BJ (cell line): ENCODE data around the gene PPM1D. TPM values are rescaled to one million over a fixed set of nuclear protein-coding genes. Genes with fewer than 3 reads are reported as not detected.

ENCODE experiments used
- CTCF ChIA-PET: fragments of 350-600 bp; formaldehyde crosslinking; extraction: SDS; loops from one replicate; lab custom pipeline; 2021; ENCODE audit warnings: antibody characterized with exemption, inconsistent platforms; lab: Yijun Ruan, JAX
- POLR2A ChIA-PET: fragments of 300-600 bp; sonication (Branson Sonifier 250); formaldehyde crosslinking; extraction: SDS; loops from one replicate; lab custom pipeline; 2021; ENCODE audit warnings: antibody characterized with exemption; lab: Charles Lee
- DNase-seq: peaks from one replicate; pipeline ENCODE4 v3.0.0-alpha.2; 2011; ENCODE audit warnings: low read depth
- H3K27me3 ChIP-seq: 2 replicates; pipeline ENCODE4 v1.6.0; 2011; ENCODE audit warnings: low read length; ENCODE audit not compliant: control insufficient read depth, insufficient read depth
- H3K36me3 ChIP-seq: 2 replicates; pipeline ENCODE4 v1.5.1; 2011; ENCODE audit warnings: low read length; ENCODE audit not compliant: control insufficient read depth, insufficient read depth
- H3K4me3 ChIP-seq: 2 replicates; pipeline ENCODE4 v1.5.1; 2011; ENCODE audit warnings: low read depth, mild to moderate bottlenecking, control low read depth, low read length
- polyA plus RNA-seq: library from polyadenylated mRNA; depleted of rRNA; stranded (reverse); fragments of >200 nt; gene quantifications from 2 replicates; pipeline ENCODE4 v1.2.3, GENCODE V29; 2011
- TF ChIP-seq, protein P1 (sequence below): IDR thresholded peaks from 2 replicates; pipeline ENCODE4 v1.5.1; 2011; ENCODE audit warnings: low read depth, mild to moderate bottlenecking, control low read depth, inconsistent platforms, low read length, moderate library complexity; ENCODE audit not compliant: insufficient read depth

Gene PPM1D
- polyA plus RNA-seq, 1 experiment: 4.2 TPM

DNA sequence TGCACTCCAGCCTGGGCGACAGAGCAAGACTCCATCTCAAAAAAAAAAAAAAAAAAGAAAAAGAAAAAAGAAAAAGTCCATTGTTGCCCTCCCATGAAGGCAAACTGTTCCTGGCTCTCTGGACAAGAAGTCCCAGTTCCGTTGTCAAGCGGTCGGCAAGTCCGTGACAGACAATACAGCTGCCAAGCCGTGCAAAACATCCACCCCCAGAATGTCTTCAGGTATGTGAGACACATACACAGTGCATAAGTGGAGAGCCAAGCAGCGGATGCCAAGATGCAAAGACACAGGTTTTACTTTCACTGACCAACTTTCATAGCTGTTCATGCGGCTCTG is 40.4 kb upstream of the PPM1D start:
- Histone ChIP-seq H3K36me3 (no peaks in the 10 kb centered on the region), H3K4me3 (no peak overlapping the region), H3K27me3 (no peaks in the 10 kb centered on the region)
- CTCF ChIA-PET: interaction anchor here (5.0 kb wide), 1 partner anchor 10 kb away, joined by 24 read pairs; no protein-coding TSS in a partner anchor
- POLR2A ChIA-PET: no interaction called here
- no peak for DNase-seq
- TF ChIP-seq, protein P1, sequence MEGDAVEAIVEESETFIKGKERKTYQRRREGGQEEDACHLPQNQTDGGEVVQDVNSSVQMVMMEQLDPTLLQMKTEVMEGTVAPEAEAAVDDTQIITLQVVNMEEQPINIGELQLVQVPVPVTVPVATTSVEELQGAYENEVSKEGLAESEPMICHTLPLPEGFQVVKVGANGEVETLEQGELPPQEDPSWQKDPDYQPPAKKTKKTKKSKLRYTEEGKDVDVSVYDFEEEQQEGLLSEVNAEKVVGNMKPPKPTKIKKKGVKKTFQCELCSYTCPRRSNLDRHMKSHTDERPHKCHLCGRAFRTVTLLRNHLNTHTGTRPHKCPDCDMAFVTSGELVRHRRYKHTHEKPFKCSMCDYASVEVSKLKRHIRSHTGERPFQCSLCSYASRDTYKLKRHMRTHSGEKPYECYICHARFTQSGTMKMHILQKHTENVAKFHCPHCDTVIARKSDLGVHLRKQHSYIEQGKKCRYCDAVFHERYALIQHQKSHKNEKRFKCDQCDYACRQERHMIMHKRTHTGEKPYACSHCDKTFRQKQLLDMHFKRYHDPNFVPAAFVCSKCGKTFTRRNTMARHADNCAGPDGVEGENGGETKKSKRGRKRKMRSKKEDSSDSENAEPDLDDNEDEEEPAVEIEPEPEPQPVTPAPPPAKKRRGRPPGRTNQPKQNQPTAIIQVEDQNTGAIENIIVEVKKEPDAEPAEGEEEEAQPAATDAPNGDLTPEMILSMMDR: no peak

- ChIA-PET POLR2A (no interaction called here), CTCF (interaction anchor here (1.5 to 5.0 kb wide), 2 partner anchors 9 to 78 kb away, joined by 3 to 24 read pairs; no protein-coding TSS in a partner anchor)
- no peaks in the 10 kb centered on the region for H3K27me3 ChIP-seq
These were observed 39.8 kb upstream of the PPM1D start for GRCh38 chr17:60559995-60560859.

GRCh38 chr17:60560860-60561257 is 39.1 kb upstream of the PPM1D start:
- Histone ChIP-seq H3K4me3 (no peak overlapping the region), H3K36me3 (no peaks in the 10 kb centered on the region), H3K27me3 (no peaks in the 10 kb centered on the region)
- no peak for DNase-seq
- TF ChIP-seq, protein P1: no peak
- ChIA-PET CTCF (interaction anchor here (1.5 to 5.0 kb wide), 2 partner anchors 9 to 78 kb away, joined by 3 to 24 read pairs; no protein-coding TSS in a partner anchor), POLR2A (no interaction called here)

More at GRCh38 chr17:60559995-60560859, 39.8 kb upstream of the PPM1D start:
- no peak for DNase-seq
- TF ChIP-seq, protein P1: no peak
- no peak overlapping the region for H3K4me3 ChIP-seq
- no peaks in the 10 kb centered on the region for H3K36me3 ChIP-seq

DNA sequence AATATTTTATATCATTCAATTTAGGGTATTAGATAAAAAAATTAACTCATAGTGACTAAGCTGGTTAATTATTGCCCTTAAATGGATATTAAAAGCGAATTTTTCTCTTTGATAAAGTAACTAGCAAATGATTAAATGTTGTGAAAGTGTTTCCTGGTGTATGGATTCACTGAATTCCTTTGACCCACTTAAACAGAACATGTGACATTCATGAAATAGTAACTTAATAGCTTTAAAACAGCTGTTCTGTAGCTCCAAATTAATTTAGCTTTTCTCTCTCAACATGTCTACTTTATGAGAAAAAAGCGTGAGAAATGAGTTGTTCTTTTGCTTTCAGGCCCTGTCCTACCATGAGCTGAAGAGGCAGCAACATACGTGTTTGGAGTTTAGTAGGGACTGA is 37.6 kb upstream of the PPM1D start:
- CTCF ChIA-PET: interaction anchor here (0.7 to 1.8 kb wide), 3 partner anchors 21 to 39 kb away, joined by 3 to 4 read pairs (median 3); no protein-coding TSS in a partner anchor

DNA sequence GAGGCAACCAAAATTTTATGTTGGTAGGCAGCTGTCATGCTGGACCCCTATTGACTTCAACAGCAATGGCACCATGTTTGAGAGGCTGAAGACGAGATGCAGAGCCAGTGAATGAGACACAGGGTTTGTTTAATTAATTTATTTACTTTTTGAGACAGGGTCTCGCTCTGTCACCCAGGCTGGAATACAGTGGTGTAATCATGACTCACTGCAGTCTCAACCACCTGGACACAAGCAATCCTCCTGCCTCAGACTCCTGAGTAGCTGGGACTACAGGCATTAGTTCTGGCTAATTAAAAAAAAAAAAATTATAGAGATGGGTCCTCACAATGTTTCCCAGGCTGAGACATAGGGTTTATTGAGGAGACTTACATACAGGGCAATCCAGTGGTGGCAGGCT is 36.2 kb upstream of the PPM1D start:
- no peak for DNase-seq
- POLR2A ChIA-PET: no interaction called here
- no peaks in the 10 kb centered on the region for H3K36me3 ChIP-seq

More for the DNA sequence above, 37.6 kb upstream of the PPM1D start:
- DNase-seq: no peak
- no peaks in the 10 kb centered on the region for H3K27me3 ChIP-seq
- POLR2A ChIA-PET: no interaction called here
- TF ChIP-seq, protein P1: no peak
- H3K36me3 ChIP-seq: no peaks in the 10 kb centered on the region
- H3K4me3 ChIP-seq: no peak overlapping the region

More for the DNA sequence above, 36.2 kb upstream of the PPM1D start:
- CTCF ChIA-PET: no interaction called here
- no peak overlapping the region for H3K4me3 ChIP-seq
- TF ChIP-seq, protein P1: no peak
- H3K27me3 ChIP-seq: no peaks in the 10 kb centered on the region
